GM12891 (cell line): ENCODE measurements around the gene CBX1.

ENCODE experiments used
- POLR2A ChIP-seq: IDR thresholded peaks from 2 replicates; pipeline ENCODE4 v1.6.1; 2011; ENCODE audit warnings: low read depth, low read length, control low read depth
- POLR2AphosphoS5 ChIP-seq: IDR thresholded peaks from 2 replicates; pipeline ENCODE4 v1.6.1; 2011; ENCODE audit warnings: low read depth, low read length, control low read depth
- TAF1 ChIP-seq: IDR thresholded peaks from 2 replicates; pipeline ENCODE4 v1.6.1; 2011; ENCODE audit warnings: low read depth, low read length, control low read depth

- TF ChIP-seq POLR2A (no peak), TAF1 (no peak), POLR2AphosphoS5 (no peak)
Observed at GRCh38 chr17:48093341-48094045, 7.8 kb downstream of the CBX1 start.
